Activated T-helper 1 cell treated with anti-CD3 and anti-CD28 coated beads, Interleukin-12 subunit alpha, Interleukin-12 subunit beta, Interleukin-2, Interleukin-4 antibody, amounts not matched to agents 30 ng/mL and 10 ng/mL and 1 ng/mL, durations not matched to agents 14 hours and 24 hours and 36 hours (primary cell): ENCODE data around the gene ROPN1B. TPM values are rescaled to one million over a fixed set of nuclear protein-coding genes. Genes with fewer than 3 reads are reported as not detected.

ENCODE experiments used
- DNase-seq: peaks from one replicate; pipeline ENCODE4 v3.0.0; 2021; ENCODE audit warnings: low spot score
- H3K27ac Mint-ChIP-seq: one replicate; pipeline ENCODE4 v1.8.0; 2021; ENCODE audit warnings: mild to moderate bottlenecking, mixed read lengths
- H3K27me3 Mint-ChIP-seq: one replicate; pipeline ENCODE4 v1.8.0; 2022; ENCODE audit warnings: mild to moderate bottlenecking, moderate library complexity, mixed read lengths; ENCODE audit not compliant: insufficient read depth
- H3K36me3 Mint-ChIP-seq: one replicate; pipeline ENCODE4 v1.8.0; 2021; ENCODE audit warnings: low read depth, mixed read lengths
- H3K4me1 Mint-ChIP-seq: one replicate; pipeline ENCODE4 v1.8.0; 2021; ENCODE audit warnings: low read depth, mixed read lengths
- H3K4me3 Mint-ChIP-seq: one replicate; pipeline ENCODE4 v1.8.0; 2021; ENCODE audit warnings: mild to moderate bottlenecking, moderate library complexity, mixed read lengths
- H3K9me3 Mint-ChIP-seq: one replicate; pipeline ENCODE4 v1.8.0; 2021; ENCODE audit warnings: mixed read lengths
- intact Hi-C: fragments of 100-400 bp; cut with micrococcal nuclease; formaldehyde crosslinking; loops from one replicate; pipeline ENCODE4 v1.15.1; 2024
- total RNA-seq: library from RNA; stranded (reverse); gene quantifications from 2 replicates; pipeline ENCODE4 v1.2.3, GENCODE V29; 2022

ROPN1B gene
- total RNA-seq, 1 donor from 2014 or later, result not detected

DNA sequence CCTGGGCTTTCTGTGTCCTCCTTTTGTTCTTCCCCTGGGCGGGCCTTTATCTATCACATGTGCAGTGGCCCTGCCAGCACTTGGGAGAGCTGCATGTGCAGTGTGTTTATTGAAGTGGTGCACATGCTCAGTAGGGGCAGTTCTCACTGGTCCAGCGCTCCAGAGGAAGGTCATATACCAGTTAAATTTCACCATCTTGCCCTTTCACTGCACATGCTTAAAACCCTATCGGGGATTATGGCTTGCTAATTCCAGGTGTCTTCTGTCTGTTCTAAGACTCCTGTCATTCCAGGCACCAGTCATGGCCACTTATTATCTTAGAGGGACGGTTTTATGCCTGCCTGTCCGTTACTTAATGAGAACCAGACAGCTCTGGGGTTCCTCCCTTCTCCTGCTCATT is 52.2 kb downstream of the ROPN1B start:
- Mint-ChIP-seq H3K27ac (no peak overlapping the region), H3K27me3 (no peaks in the 10 kb centered on the region), H3K4me1 (no peaks in the 10 kb centered on the region), H3K36me3 (peaks cover 3% of the 10 kb centered on the region), H3K9me3 (no peaks in the 10 kb centered on the region), H3K4me3 (no peak overlapping the region)
- no peak for DNase-seq
- intact Hi-C loops, result no loop called here

DNA sequence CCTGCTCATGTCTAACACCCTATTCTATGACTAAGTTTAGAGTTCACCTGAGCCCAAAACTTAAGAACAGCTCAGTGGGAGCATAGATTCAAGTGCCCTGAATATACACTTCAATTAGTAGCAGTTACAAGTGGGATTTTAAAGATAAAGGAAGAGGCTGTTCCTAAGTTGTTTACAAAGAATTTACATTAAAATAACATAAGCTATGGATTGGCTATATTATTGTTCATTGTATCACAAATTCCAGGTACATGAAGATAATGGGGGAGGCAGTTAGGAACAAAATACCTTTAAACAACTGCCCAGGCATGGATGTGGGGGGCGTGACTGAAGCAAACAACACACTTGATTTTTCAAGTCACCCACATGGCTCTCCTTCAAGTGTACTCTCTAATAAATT is 52.7 kb downstream of the ROPN1B start:
- no peak for DNase-seq
- peaks cover 3% of the 10 kb centered on the region for H3K36me3 Mint-ChIP-seq
- no peaks in the 10 kb centered on the region for H3K9me3 Mint-ChIP-seq
- H3K27me3 Mint-ChIP-seq, result no peaks in the 10 kb centered on the region
- H3K4me1 Mint-ChIP-seq, result no peaks in the 10 kb centered on the region
- no peak overlapping the region for H3K4me3 Mint-ChIP-seq
- intact Hi-C loops, result no loop called here
- H3K27ac Mint-ChIP-seq, result no peak overlapping the region

DNA sequence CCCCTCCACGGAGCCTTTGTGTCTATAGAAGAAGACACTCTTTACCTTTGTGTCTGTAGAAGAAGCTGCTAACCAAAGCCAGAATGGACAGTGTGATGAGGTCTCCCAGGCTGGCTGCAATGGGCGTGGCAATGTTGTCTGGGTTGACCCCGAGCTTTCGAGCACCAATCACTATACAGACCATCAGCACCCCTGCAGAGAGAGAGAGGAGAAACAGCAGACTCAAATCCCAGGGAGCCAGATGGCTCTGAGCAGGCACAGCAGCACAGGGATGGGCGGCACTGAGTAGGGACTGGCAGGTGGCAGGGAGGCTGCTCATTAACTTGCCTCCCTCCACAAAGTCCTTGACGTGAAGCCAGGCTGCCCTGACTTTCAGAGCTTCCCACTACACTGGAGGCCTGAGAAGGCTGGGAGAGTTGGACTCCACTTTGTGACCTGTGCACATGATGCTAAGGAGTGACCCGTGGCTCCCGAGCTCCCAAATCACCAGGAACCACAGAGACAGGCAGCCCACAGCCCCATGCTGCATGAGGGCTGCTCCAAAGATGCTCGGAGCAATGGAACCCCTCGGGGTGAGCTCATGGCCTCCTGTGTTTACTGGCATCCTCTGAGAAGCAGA is 53.9 kb downstream of the ROPN1B start:
- H3K4me1 Mint-ChIP-seq, result no peaks in the 10 kb centered on the region
- intact Hi-C loops, result no loop called here
- peaks cover 7% of the 10 kb centered on the region for H3K9me3 Mint-ChIP-seq
- H3K27me3 Mint-ChIP-seq, result no peaks in the 10 kb centered on the region
- DNase-seq, result no peak
- no peak overlapping the region for H3K27ac Mint-ChIP-seq
- peaks cover 3% of the 10 kb centered on the region for H3K36me3 Mint-ChIP-seq
- H3K4me3 Mint-ChIP-seq, result no peak overlapping the region

DNA sequence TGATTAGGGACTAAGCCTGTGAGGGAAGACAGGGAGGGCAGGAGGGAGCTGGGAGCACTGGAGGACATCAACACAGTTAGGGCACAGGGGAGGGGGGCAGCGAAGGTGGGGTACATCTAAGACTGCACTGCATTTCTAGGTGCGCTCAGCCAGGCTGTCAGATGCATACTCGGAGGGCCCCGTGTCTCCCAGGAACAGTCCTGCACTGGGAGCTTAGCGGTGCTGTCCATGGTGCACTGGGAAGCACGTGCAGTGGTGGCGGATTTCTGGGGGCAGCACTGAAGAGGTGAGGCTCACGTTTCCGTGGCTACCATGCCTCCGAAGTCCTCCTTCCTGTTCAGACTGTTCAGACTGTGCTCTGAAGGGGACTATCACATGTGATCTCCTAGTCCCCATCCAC is 54.4 kb downstream of the ROPN1B start:
- Mint-ChIP-seq H3K36me3 (peaks cover 3% of the 10 kb centered on the region), H3K27ac (no peak overlapping the region), H3K4me3 (no peak overlapping the region), H3K9me3 (peaks cover 12% of the 10 kb centered on the region), H3K4me1 (no peaks in the 10 kb centered on the region), H3K27me3 (no peaks in the 10 kb centered on the region)
- no peak for DNase-seq
- intact Hi-C loops, result no loop called here

DNA sequence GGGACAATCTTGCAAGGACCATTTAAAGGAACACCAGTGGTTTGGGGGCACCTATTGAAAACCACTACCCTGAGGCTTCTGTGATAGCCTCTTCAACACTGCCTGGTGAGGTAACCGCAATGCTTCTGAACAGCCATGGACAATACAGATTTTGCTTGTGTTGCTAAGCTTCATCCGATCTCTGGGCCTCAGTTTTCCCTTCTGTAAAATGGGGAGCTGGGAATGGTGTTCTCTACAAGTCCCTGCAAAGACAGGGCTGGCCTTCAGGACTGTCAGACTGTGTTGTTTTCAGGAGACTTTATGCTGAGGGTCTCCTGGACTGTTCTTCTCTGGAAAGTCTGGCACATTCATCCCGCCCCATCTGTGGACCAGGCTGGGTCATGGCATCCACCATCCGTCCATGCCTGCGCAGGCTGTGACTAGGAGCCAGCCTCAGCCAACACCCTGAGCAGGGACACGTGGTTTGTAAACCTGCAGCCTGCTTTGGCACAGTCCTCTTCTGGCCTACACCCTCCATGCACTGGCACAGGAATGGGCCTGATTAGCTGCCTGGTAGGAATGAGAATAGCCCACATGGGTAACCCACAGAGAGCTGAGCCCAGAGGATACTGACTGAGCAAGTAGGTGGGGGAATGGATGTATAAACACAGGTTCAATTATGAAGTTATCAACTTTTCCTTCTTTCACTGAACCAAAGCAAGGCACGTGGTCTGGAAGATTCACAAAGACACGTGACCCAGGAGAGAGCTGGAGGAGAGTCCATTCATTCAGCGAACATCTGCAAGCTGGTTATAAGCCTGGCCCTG is 55.3 kb downstream of the ROPN1B start:
- Mint-ChIP-seq H3K27me3 (no peaks in the 10 kb centered on the region), H3K9me3 (peaks cover 13% of the 10 kb centered on the region), H3K36me3 (peaks cover 3% of the 10 kb centered on the region), H3K4me1 (no peaks in the 10 kb centered on the region), H3K27ac (no peak overlapping the region), H3K4me3 (no peak overlapping the region)
- intact Hi-C loops, result no loop called here
- DNase-seq, result no peak

DNA sequence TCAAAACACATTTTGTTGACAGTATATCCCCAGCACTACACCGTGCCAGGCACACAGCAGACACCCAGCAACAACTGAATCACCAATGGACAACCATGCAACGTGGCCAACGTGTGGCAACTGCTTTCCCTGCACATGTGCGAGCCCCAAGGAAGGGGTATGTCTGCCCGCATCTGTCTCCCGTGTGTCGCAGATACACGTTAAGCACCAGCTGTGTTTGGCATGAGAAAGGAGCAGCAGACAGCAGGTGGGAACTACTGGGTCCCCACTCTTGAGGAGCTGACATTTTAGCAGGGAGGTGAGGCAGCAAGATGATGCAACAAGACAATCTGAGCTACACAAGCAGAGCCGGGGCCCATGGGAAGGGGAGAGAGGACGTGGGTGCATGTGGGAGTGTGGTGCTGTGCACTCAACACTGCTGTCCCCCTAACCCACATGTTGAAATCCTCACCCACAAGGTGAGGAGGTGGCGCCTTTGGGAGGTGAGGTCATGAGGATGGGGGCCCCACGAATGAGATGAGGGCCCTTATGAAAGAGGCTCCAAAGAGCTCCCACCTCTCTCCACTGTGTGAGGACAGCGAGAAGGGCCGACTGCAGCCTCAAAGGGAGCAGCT is 56.2 kb downstream of the ROPN1B start:
- no peak for DNase-seq
- no peaks in the 10 kb centered on the region for H3K4me1 Mint-ChIP-seq
- intact Hi-C loops, result no loop called here
- H3K4me3 Mint-ChIP-seq, result no peak overlapping the region
- peaks cover 13% of the 10 kb centered on the region for H3K9me3 Mint-ChIP-seq
- peaks cover 3% of the 10 kb centered on the region for H3K36me3 Mint-ChIP-seq
- no peaks in the 10 kb centered on the region for H3K27me3 Mint-ChIP-seq
- H3K27ac Mint-ChIP-seq, result no peak overlapping the region

DNA sequence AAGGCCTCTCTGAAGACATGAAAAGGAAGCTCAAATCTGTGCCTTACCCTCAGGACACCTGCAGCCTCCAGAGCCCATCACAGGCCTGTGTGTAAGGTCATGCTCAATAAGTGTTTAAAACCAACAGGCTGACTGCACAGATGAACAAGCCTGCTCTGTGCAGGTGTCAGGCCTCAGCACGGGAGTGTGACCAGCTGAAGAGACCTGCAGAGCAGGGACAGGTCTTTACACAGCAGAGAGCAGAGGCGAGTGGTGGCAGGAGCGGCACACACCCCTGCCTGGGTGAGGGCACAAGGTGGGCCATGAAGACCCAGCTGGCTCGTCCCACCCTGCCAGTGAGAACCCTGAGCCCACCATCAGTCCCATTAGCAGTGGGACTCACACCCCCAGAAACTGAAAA is 56.9 kb downstream of the ROPN1B start:
- intact Hi-C loops, result no loop called here
- Mint-ChIP-seq H3K9me3 (peaks cover 13% of the 10 kb centered on the region), H3K4me1 (no peaks in the 10 kb centered on the region), H3K27me3 (no peaks in the 10 kb centered on the region), H3K4me3 (no peak overlapping the region), H3K36me3 (peaks cover 3% of the 10 kb centered on the region), H3K27ac (no peak overlapping the region)
- no peak for DNase-seq

DNA sequence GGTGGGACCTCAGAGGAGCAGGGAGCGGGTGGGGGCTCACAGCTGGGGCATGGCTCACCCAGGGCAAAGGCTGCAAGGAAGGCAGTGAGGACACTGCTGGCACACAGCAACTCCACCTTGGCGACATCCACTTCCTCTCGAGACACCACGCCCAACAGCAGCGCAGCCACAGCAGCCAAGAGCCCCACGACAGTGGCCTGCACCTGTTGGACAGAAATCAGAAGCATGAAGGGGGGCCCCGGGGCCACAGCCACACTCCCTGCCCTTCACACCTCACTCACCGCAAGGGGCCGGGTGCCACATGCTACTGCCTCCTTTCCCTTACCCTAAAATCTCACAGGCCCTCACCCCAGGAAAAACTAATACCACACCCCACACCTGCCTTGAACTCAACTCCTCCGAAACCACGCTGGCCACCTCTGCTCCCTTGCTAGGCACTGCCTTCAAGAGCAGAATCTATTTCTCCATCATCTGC is 57.3 kb downstream of the ROPN1B start:
- Mint-ChIP-seq H3K4me3 (no peak overlapping the region), H3K27ac (no peak overlapping the region), H3K4me1 (no peaks in the 10 kb centered on the region), H3K36me3 (peaks cover 3% of the 10 kb centered on the region), H3K27me3 (no peaks in the 10 kb centered on the region), H3K9me3 (peaks cover 13% of the 10 kb centered on the region)
- no peak for DNase-seq
- intact Hi-C loops, result no loop called here

DNA sequence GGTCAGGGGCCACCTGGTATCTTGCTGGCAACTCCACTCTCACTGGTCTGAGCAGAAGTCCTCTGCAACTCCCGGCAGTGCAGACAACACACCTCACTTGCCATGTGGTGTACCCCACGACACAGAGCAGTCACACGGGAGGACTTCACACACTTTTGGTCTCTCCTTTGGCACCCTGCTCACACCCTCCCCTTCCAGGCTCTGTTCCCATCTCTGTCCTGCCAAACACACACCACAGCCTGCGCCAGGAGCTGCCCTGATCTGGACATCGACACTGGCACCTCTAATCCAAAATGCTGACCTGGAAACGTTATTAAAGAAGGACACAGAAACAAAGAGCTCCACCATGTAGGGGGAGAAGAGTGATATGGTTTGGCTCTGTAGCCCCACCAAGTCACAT is 57.8 kb downstream of the ROPN1B start:
- DNase-seq, result no peak
- no peaks in the 10 kb centered on the region for H3K27me3 Mint-ChIP-seq
- H3K9me3 Mint-ChIP-seq, result peaks cover 13% of the 10 kb centered on the region
- intact Hi-C loops, result no loop called here
- no peaks in the 10 kb centered on the region for H3K4me1 Mint-ChIP-seq
- H3K36me3 Mint-ChIP-seq, result peaks cover 3% of the 10 kb centered on the region
- no peak overlapping the region for H3K27ac Mint-ChIP-seq
- H3K4me3 Mint-ChIP-seq, result no peak overlapping the region

DNA sequence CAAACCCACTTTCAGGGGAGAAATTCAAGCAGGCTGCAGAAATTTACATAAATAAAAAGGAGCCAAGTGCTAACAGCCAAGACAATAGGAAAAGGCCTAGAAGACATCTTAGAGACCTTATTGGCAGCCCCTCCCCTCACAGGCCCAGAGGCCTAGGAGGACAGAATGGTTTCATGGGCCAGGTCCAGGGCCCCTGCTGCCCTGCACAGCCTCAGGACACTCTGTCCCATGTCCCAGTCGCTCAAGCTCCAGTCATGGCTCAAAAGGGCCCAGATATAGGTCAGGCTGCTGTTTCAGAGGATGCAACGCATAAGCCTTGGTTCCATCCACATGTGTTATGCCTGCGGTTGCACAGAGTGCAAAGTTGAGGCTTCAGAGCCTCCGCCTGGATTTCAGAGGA is 59.1 kb downstream of the ROPN1B start:
- H3K4me1 Mint-ChIP-seq, result no peaks in the 10 kb centered on the region
- DNase-seq, result no peak
- H3K4me3 Mint-ChIP-seq, result no peak overlapping the region
- no peaks in the 10 kb centered on the region for H3K27me3 Mint-ChIP-seq
- peaks cover 3% of the 10 kb centered on the region for H3K36me3 Mint-ChIP-seq
- peaks cover 13% of the 10 kb centered on the region for H3K9me3 Mint-ChIP-seq
- no peak overlapping the region for H3K27ac Mint-ChIP-seq
- intact Hi-C loops, result no loop called here

DNA sequence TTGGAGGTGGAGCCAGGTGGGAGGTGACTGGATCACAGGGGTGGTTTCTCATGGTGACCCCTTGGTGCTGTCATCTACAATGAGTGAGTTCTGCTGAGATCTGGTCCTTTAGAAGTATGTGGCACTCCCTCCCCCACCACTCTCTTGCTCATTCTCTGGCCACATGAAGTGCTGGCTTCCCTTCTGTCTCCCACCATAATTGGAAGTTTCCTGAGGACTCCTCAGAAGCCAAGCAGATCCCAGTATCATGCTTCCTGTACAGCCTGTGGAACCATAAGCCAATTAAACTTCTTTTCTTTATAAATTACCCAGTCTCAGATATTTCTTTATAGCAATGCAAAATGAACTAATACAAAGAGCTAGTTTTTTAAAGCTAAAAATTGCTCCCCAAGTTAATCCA is 60.3 kb downstream of the ROPN1B start:
- Mint-ChIP-seq H3K27me3 (no peaks in the 10 kb centered on the region), H3K4me1 (no peaks in the 10 kb centered on the region), H3K27ac (no peak overlapping the region), H3K4me3 (no peak overlapping the region), H3K36me3 (peaks cover 3% of the 10 kb centered on the region), H3K9me3 (peaks cover 13% of the 10 kb centered on the region)
- intact Hi-C loops, result no loop called here
- no peak for DNase-seq

DNA sequence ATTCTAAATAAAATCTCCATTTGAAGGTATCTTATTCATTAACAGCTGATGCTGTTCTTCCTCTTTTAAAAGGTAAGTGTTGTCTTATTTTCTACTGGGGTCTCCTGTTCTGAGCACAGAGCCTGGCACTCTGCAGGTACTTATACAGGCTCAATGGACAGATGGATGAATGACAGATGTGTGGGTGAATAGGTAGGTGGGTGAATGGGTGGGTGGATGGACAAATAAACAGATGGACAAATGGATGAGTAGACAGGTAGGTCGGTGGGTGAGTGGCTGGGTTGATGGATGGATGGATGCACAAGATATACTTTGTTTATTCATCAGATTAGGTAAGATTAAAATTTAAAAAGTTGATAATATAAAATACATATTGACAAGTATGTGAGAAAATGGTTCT is 61.5 kb downstream of the ROPN1B start:
- Mint-ChIP-seq H3K36me3 (no peaks in the 10 kb centered on the region), H3K9me3 (peaks cover 13% of the 10 kb centered on the region), H3K27ac (no peak overlapping the region), H3K4me1 (no peaks in the 10 kb centered on the region), H3K27me3 (no peaks in the 10 kb centered on the region), H3K4me3 (no peak overlapping the region)
- DNase-seq, result no peak
- intact Hi-C loops, result no loop called here

DNA sequence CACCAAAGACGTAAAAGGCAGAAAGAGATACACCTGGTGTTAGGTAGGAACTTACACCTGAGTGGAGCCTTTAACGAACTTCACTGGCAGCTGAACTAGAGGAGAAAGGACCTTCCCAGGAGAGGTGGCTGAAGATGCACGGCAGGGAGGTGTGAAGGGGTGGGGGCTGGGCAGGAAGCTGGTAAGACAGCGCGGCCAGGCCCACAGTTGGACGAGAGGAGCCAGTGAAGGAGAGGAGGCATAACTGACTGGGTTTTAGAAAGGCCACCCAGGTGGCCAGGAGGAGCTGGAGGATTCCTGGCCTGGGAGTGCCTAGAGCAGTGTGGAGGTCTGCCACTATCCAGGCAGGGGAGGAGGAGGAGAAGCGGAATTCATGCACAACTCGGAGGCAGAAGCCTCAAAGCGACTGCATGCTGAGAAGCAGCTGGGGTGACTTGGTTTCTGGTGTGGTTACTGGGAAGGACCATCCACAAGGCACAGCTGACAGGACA is 63.0 kb downstream of the ROPN1B start:
- intact Hi-C loops, result no loop called here
- Mint-ChIP-seq H3K27me3 (no peaks in the 10 kb centered on the region), H3K9me3 (peaks cover 13% of the 10 kb centered on the region), H3K4me1 (no peaks in the 10 kb centered on the region), H3K4me3 (no peak overlapping the region), H3K27ac (no peak overlapping the region), H3K36me3 (no peaks in the 10 kb centered on the region)
- DNase-seq, result no peak
